Effector CD8-positive, alpha-beta T cell (primary cell): ENCODE data around the gene ITGA3.

Experiments used
- DNase-seq: peaks from one replicate; lab custom pipeline; 2025; lab: John Stamatoyannopoulos, UW

Gene ITGA3

GRCh38 chr17:50129728-50130558, 74.0 kb downstream of the ITGA3 start, which contains the start of gene SAMD14:
Gene SAMD14, minus strand, starts transcription at chr17:50130160. Its CDS starts 5,201 bp downstream, at chr17:50124959.
- peak; percentile 17 for DNase-seq

- no peak for DNase-seq
Observed at GRCh38 chr17:50130559-50131305, 74.8 kb downstream of the ITGA3 start.

GRCh38 chr17:50132104-50132794, 76.3 kb downstream of the ITGA3 start:
- no peak for DNase-seq

GRCh38 chr17:50133028-50133768, 77.3 kb downstream of the ITGA3 start:
- no peak for DNase-seq

- DNase-seq, result no peak
Observed at GRCh38 chr17:50133769-50134099, 77.8 kb downstream of the ITGA3 start.

GRCh38 chr17:50134206-50135110, 78.5 kb downstream of the ITGA3 start:
- DNase-seq, result no peak

- DNase-seq, result no peak
Observed at GRCh38 chr17:50135316-50136095, 79.6 kb downstream of the ITGA3 start.

GRCh38 chr17:50136096-50136687, 80.3 kb downstream of the ITGA3 start:
- DNase-seq, result no peak

GRCh38 chr17:50137042-50137441, 81.1 kb downstream of the ITGA3 start:
- no peak for DNase-seq

GRCh38 chr17:50139185-50139783, 83.4 kb downstream of the ITGA3 start:
- no peak for DNase-seq
